Esophagus squamous epithelium (tissue), 4 donors: ENCODE measurements around the gene MEAF6.

Experiments
- POLR2A ChIP-seq, 4 donors: fragments of 450-650 bp; IDR thresholded peaks; one replicate each; pipeline ENCODE4 v1.6.1; 2017; ENCODE audit warnings: antibody characterized with exemption in 4 of 4, mild to moderate bottlenecking in 4 of 4, moderate library complexity in 3 of 4
- TF ChIP-seq, protein P1 (sequence below), 6 experiments: fragments of 450-650 bp in 4 of 6; fragments of 200-600 bp in 2 of 6; sonication (generic) in 2 of 6; IDR thresholded peaks; one replicate each; pipeline ENCODE4 v1.5.1; 2016 to 2019; ENCODE audit warnings: antibody characterized with exemption in 6 of 6, mild to moderate bottlenecking in 4 of 6, moderate library complexity in 4 of 6

GRCh38 chr1:37483785-37484184 is 30.8 kb downstream of the MEAF6 start:
- TF ChIP-seq, protein P1, sequence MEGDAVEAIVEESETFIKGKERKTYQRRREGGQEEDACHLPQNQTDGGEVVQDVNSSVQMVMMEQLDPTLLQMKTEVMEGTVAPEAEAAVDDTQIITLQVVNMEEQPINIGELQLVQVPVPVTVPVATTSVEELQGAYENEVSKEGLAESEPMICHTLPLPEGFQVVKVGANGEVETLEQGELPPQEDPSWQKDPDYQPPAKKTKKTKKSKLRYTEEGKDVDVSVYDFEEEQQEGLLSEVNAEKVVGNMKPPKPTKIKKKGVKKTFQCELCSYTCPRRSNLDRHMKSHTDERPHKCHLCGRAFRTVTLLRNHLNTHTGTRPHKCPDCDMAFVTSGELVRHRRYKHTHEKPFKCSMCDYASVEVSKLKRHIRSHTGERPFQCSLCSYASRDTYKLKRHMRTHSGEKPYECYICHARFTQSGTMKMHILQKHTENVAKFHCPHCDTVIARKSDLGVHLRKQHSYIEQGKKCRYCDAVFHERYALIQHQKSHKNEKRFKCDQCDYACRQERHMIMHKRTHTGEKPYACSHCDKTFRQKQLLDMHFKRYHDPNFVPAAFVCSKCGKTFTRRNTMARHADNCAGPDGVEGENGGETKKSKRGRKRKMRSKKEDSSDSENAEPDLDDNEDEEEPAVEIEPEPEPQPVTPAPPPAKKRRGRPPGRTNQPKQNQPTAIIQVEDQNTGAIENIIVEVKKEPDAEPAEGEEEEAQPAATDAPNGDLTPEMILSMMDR (IDR thresholded peaks at IDR 0.05): no peak
- TF ChIP-seq POLR2A (IDR thresholded peaks at IDR 0.05): no peak
